GM23338 (cell line): ENCODE measurements around the gene ZIC2.
A peak's percentile ranks its signal among the peaks of the same experiment; 100 is the strongest.

Experiments
- CREB1 ChIP-seq: fragments of 250-450 bp; sonication (Bioruptor Pico); IDR thresholded peaks from 2 replicates; pipeline ENCODE4 v1.5.0; 2020; ENCODE audit warnings: low read depth, mild to moderate bottlenecking, moderate library complexity
- CTCF ChIP-seq, 2 experiments: fragments of 200-600 bp in 1 of 2; sonication (generic) in 1 of 2; conservative IDR thresholded peaks; 2 replicates each; pipeline versions ENCODE4 v1.5.1 to v1.6.1; 2016 to 2017; ENCODE audit warnings: antibody characterized with exemption in 2 of 2, low read depth in 2 of 2, mild to moderate bottlenecking in 2 of 2, moderate library complexity in 1 of 2
- EZH2 ChIP-seq: fragments of 200-600 bp; sonication (generic); IDR thresholded peaks from one replicate; pipeline ENCODE4 v1.8.0; 2017; ENCODE audit warnings: antibody characterized with exemption, mild to moderate bottlenecking, low read depth; ENCODE audit not compliant: unreplicated experiment
- EZH2phosphoT487 ChIP-seq: fragments of 200-600 bp; sonication (generic); IDR thresholded peaks from one replicate; pipeline ENCODE4 v1.8.1; 2018; ENCODE audit warnings: antibody characterized with exemption; ENCODE audit not compliant: unreplicated experiment
- POLR2AphosphoS5 ChIP-seq: IDR thresholded peaks from 2 replicates; pipeline ENCODE4 v1.6.1; 2016; ENCODE audit warnings: antibody characterized with exemption, low read depth
- STAT1 ChIP-seq: IDR thresholded peaks from one replicate; pipeline ENCODE4 v1.6.1; 2016; ENCODE audit warnings: antibody characterized with exemption; ENCODE audit not compliant: unreplicated experiment

GRCh38 chr13:99989276-99990125 is 7.9 kb downstream of the ZIC2 start:
- no peak for TF ChIP-seq CTCF (conservative IDR thresholded peaks at IDR 0.05; ENCODE audit: low read depth in 2 of 2)
- TF ChIP-seq EZH2: peak; percentile 76
- no peak for TF ChIP-seq POLR2AphosphoS5
- no peak for TF ChIP-seq CREB1 (CRISPR knock-in tag)
- no peak for TF ChIP-seq STAT1
- TF ChIP-seq EZH2phosphoT487: peak; percentile 27
